Epithelial cell of esophagus (primary cell): Measurements from ENCODE around the gene ELMOD1.

Experiments used
- DNase-seq: peaks from one replicate; pipeline ENCODE4 v3.0.0; 2010; ENCODE audit warnings: low read depth
- H3K4me3 ChIP-seq: 2 replicates; pipeline ENCODE4 v1.5.1; 2011; ENCODE audit warnings: mild to moderate bottlenecking, low read length, control low read depth
- CTCF ChIP-seq: IDR thresholded peaks from 2 replicates; pipeline ENCODE4 v1.5.1; 2011; ENCODE audit warnings: low read depth, mild to moderate bottlenecking, low read length, control low read depth, inconsistent platforms; ENCODE audit not compliant: insufficient read depth; ENCODE audit errors: missing control alignments

ELMOD1 gene

GRCh38 chr11:107711861-107712755, 121.2 kb downstream of the ELMOD1 start, which contains the start of gene SLN:
Gene SLN (minus strand): TSS chr11:107712056.
- no peak within 1 kb of the TSS for H3K4me3 ChIP-seq
- no peak for DNase-seq
- no peak for TF ChIP-seq CTCF

GRCh38 chr11:107713009-107713408, 122.1 kb downstream of the ELMOD1 start:
- no peak for DNase-seq
- TF ChIP-seq CTCF = no peak

More at GRCh38 chr11:107713009-107713408, 122.1 kb downstream of the ELMOD1 start:
- no peak overlapping the region for H3K4me3 ChIP-seq
